NCI-H1930 (cell line): ENCODE results near the gene MRFAP1.
"Not testable (repeated sequence)": the region's sequence is repeated elsewhere in the genome, so short reads cannot be mapped to it uniquely, and the experiment has no call there.

Experiments
- DNase-seq, 2 experiments: peaks; one replicate each; lab custom pipeline; 2025; lab: John Stamatoyannopoulos, UW

The MRFAP1 gene

DNA sequence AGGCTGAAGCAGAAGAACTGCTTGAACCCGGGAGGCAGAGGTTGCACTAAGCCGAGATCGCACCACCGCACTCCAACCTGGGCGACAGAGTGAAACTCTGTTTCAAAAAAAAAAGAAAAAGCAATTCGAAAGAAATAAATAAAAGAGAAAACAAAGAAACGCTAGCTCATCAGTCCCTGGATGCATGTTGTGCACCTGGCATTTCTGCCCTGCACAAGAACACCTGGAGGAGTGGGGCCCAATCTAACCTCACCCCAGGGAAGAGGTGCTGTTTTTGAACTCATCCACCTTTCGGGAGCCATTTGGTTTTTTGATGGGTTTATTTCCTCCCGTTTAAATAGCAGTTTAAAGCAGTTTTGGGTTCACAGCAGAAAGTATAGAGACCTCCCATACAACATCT, 5.7 kb upstream of the MRFAP1 start:
- DNase-seq: no peak

DNA sequence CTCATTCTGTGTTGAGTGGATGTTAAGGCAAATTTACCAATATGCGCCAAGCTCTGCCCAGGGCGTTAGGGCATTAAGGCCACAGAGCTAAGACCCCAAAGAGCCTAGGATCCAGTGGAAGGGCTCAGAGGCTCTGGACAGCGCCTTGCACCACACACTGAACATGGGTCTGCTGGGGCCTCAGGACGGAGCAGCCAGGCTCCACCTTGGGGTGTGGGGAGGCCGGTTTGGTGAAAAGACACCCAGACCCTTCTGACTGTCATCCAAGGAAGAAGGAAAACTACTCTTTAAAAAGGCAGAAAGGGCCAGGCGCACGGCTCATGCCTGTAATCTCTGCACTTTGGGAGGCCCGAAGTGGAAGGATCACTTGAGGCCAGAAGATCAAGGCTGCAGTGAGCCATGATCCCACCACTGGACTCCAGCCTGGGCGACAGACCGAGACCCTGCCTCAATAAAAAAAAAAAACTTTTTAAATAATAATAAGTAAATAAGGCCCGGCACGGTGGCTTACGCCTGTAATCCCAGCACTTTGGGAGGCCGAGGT, 1.3 kb upstream of the MRFAP1 start:
- DNase-seq: no peak

DNA sequence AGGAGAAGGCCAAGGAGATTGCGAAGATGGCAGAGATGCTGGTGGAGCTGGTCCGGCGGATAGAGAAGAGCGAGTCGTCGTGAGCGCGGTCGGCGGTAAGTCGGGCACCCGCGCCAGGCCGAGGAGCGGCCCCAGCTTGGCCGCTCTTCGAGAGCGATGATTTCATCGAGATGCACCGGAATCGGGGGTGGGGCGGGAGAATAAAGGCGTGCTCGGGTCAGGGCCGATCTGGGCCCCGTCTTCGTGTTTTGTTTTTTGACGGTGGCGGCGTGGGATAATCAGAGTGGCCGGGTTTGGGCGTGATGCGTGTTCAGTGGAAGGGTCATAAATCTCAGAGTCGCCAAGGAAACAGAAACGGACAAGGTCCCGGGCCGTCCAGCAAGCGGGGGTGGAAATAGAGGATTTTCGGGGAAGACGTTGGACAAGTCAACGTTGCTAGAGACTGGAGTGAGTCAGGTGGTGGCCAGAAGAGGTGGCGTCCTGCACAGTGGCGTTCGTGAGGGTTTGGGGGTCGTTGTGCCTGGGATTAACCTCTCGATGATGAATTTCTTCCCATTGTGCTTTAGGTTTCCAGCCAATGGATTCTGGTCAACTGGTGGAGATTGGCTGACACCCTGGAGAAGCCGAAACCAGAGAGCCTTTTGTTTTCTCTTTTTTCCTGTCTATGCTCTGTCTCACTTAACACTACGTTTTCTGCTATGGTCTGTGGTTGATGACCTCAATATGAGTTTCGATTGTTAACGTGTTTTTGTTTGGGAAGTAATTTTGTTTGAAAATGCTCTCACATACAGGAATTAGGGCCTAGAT, 882 bp downstream of the MRFAP1 start:
- DNase-seq: no peak

DNA sequence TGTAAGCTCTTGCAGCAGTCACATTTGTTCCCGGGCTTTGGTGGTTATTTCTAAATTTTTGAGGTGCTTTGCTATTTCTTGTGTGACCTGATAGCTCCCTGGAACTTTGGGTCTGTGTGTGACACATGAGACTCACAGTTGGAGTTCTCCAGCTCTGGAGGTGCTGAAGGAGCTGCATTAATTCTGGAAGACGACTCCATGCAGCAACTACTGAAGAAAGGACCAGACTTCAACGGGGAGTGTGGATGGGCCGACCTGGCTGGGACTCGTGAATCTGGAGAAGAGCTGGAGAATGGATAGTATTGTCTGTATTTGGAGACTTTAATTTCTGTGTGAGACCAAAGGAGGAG, 1.5 kb downstream of the MRFAP1 start:
- DNase-seq: no peak

DNA sequence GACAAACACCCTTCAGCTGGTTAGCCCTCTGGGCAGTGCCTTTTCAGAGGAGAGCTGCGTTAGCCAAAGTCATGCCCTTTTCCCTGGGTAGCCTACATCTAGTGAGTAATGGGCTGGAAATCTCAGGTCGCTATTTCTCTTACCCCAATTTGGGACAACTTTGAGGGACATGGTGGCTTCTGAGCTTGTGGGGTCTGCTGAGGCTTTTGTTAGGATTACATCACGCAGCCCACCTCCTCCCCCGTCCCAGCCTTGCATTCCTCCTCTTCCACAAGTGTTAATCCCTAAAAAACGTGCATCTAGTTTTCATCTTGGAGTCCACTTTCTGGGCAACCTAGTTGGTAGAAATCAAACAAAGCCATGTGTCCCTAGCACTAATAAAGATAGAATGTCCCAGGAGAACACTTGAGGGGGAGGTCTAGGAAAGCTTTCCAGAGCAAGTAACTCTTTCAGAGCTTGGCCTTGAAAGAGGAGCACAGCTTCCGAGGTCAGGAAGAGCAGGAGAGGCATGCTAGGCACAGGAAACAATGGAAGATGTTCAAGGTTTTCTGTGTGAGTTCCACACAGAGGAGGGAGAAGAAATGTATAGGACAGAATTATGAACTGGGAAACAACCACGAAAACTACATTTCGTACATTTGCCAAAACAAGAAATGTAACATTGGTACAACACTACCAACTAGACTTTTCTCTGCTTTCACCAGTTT, 2.8 kb downstream of the MRFAP1 start:
- DNase-seq: no peak

DNA sequence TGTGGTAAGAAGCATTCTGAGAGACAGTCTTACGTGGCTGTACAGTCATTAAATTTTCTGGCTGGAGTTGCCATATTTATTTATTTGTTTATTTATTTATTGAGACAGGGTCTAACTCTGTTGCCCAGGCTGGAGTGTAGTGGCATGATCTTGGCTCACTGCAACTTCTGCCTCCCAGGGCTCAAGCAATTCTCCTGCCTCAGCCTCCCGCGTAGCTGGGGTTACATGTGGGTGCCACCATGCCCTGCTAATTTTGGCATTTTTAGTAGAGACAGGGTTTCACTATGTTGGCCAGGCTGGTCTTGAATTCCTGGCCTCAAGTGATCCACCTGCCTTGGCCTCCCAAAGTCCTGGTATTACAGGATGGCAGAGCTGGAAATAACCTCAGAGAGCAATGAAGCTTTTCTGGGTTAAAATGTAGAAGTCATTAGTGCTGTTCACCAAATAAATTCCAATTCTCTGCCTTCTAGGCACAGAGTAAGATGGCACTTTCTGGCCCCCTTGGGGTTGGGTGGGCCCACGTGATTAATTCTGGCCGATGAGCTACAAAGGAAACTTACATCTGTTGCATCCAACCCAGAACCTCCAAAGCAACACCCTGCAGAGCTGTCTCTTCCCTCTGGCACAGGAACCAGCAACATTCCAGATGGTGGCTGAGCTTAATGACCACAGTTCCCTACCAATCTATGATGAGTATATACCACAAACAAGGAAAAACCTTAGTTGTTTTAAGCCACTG, 4.5 kb downstream of the MRFAP1 start:
- no peak for DNase-seq

DNA sequence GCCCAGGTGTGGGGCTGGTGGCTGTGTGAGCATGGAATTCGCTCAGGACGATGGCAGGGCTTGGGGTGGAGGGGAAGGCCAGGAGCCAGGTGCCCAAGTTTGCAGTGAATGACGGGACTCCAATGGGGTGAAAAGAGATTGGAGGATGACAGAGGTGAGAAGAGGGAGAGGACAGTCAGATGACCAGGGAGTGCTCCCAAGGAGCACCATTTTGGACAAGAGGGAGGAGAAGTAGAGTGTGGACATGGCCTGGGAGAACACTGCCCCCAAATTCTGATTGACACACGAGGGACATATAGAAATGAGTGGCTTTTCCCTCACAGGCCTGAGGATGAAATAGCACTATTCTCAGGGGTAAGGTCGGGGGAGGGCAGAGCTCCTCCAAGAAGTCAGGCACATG, 6.7 kb downstream of the MRFAP1 start:
- DNase-seq: no peak

DNA sequence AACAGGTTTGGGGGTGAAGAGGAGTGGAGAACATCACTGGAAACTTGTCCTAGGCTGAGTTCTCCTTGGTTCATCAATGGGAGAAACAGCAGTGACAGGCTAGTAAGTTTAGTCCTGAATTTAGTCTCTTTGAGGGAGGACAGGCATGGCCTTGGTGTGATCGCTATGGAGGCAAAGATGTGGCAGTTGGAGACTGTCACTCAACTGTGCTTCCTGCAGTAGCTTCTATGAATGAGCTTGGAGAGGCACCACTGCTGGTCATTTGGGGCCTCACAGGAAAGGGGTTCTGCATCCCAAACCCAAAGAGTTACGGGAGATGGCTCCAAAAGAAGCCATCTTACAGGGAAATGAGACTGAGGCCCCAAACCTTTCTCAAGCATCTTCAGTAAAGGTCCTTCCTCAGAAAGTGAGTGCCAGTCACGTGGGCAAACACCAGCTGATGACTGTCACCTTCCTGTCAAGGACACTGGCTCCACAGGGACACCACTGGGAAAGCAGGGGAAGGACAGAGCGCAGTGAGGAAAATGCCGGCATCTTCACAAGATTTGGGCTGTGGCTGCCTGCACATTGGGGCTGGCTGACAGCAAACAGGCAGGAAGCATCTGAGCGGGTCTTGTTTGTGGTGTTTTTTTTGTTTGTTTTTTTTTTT, 7.2 kb downstream of the MRFAP1 start:
- no peak for DNase-seq

DNA sequence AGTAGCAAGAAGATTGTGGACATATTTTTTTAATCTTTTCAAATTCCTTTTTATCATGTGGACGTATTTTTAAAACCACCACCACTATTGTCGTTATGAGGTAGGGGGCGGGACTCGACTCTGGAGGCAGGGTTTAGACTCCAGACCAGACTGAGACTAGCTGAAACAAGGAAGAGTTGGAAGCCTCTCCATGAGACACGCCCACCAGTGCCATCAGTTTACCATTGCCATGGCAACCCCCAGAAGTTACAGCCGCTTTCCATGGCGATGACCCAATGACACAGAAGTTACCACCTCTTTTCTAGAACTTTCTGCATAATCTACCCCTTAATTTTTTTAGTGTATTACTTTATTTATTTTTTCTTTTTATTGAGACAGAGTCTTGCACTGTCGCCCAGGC, 8.7 kb downstream of the MRFAP1 start:
- DNase-seq: no peak

DNA sequence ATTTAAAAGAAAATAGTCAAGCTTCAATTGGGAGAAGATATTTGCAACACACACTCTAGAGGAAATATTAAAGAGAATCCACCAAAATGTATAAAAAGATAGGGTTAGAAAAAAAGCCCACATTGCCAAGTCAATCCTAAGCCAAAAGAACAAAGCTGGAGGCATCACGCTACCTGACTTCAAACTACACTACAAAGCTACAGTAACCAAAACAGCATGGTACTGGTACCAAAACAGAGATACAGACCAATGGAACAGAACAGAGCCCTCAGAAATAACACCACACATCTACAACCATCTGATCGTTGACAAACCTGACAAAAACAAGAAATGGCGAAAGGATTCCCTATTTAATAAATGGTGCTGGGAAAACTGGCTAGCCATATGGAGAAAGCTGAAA, 13.7 kb downstream of the MRFAP1 start:
- DNase-seq: not testable (repeated sequence)

DNA sequence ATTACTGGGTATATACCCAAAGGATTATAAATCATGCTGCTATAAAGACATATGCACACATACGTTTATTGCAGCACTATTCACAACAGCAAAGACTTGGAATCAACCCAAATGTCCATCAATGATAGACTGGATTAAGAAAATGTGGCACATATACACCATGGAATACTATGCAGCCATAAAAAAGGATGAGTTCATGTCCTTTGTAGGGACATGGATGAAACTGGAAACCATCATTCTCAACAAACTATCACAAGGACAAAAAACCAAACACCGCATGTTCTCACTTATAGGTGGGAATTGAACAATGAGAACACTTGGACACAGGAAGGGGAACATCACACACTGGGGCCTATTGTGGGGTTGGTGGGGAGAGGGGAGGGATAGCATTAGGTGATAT, 14.8 kb downstream of the MRFAP1 start:
- DNase-seq: not testable (repeated sequence)

DNA sequence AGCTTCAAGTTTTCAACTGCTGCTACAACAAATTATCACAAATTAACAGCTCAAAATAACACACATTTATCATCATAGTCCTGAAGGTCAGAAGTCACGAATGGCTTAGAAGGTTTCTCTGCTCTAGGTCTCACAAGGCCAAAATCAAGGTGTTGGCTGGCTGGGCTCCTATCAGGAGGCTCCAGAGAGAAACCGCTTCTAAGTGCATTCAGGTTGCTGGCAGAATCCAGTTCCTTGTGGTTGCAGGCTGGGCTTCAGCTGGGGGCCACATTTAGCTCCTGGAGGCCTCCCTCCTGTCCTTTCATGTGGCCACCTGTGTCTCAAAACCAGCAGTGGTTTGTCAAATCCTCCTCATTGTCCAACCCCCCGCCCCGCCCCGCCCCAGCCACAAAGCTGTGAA, 15.4 kb downstream of the MRFAP1 start:
- DNase-seq: no peak

DNA sequence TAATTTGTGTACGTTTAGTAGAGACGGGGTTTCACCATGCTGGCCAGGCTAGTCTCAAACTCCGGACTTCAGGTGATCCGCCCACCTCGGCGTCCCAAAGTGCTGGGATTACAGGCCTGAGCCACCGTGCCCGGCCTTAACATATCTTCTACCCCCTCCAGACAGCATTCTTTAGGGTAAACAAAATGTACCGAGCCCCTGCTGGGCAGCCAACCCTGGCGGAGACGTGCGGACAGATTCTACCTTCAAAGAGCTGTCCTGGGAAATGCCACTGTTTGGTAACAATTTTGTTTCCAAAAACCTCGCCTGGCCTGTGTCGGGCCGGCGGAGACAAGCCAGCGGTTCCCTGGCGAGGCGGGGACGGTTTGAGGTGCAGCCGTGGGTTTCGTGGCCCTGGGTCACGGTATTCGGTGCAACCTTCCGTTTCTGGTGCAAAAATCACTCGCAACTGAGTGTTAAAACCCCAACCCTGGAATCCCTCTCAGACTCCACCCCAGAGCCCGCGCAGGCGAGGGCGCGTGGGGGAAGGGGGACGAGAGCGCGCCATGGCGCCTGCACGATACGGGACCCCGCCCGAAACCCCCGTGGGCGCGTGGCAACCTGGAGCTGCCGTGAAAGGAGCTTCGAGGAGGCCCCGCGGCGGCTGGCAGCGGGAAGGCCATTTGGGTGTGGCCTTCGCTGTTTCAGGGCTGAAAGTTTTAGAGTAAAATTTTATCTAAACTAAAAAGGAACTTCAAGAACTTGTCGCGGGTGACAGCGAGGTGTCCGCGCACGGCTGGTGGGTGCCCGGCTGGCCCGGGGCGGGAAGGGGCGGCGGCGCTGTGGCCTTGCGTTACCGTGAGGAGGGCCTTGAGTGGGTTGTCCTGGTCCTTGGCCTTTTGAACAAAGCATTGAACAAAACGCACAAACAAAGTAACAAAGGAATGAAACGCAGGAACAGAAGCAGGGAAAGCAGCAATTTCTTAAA, 17.0 kb downstream of the MRFAP1 start:
- no peak for DNase-seq

DNA sequence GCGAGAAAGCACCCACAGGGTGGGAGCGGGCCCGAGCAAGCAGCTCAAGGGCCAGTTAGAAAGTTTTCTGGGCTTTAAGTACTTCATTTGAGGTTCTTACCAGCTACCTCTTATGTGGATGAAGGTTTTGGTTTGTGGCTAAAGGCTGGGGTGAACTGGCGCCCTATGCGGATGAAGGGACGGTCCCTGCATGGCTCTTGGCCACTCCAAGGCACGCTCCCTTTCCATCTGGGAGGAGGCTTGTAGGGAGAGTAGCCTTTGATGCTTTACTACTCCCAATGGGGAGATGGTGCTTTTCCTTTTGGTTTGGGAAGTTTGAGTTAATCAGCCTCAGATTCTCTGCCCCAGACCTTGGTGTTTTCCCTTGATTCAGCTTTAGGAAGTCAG, 17.7 kb downstream of the MRFAP1 start:
- no peak for DNase-seq

DNA sequence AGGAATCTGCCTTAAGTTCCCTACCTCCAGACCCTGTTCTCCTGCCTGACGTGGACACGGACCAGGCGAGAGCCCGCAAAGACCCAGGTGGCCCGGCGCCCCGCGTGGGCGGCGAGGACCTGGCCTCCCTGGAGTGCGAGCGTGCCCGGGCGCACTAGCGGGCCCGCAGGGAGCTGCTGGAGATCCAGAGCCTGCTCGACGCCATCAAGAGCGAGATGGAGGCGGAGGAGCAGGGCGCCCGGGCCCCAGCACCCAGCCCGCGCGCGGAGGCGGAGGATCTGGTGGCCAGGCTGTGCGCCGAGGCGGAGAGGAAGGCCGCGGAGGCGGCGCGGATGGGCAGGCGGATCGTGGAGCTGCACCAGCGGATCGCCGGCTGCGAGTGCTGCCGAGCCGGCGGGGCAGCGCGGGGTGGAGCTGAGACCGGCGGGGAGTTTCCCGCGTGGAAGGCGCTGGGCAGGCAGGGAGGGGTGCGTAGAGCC, 18.2 kb downstream of the MRFAP1 start:
- DNase-seq: no peak

DNA sequence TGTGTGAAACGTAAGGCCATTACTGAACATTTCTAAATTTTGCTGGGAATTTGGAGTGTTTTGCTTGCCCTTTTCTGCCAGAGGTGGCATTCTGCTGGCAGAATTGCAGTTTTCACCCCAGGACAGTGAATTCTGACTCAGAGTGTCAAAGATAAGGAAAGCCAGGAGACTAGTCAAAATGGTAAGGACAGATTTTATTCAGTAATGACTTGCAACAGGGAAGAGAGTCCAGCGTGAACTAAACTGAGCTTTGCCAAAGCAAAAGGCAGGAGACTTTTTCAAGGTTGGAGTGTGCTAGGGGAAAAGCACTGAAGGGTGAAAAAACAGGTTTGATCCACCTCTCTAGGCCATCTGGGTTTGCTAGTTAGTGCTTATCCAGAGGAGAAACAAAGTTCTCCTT, 19.4 kb downstream of the MRFAP1 start:
- no peak for DNase-seq

DNA sequence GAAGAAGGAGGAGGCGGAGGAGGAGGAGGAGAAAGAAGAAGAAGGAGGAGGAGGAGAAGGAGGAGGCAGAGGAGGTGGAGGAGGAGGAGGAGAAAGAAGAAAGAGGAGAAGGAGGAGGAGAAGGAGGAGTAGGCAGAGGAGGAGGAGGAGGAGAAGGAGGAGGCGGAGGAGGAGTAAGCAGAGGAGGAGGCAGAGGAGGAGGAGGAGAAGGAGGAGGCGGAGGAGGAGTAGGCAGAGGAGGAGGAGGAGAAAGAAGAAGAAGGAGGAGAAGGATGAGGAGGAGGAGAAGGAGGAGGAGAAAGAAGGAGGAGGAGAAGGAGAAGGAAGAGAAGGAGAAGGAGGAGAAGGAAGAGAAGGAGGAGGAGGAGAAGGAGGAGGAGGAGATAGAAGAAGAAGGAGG, 19.9 kb downstream of the MRFAP1 start:
- no peak for DNase-seq

DNA sequence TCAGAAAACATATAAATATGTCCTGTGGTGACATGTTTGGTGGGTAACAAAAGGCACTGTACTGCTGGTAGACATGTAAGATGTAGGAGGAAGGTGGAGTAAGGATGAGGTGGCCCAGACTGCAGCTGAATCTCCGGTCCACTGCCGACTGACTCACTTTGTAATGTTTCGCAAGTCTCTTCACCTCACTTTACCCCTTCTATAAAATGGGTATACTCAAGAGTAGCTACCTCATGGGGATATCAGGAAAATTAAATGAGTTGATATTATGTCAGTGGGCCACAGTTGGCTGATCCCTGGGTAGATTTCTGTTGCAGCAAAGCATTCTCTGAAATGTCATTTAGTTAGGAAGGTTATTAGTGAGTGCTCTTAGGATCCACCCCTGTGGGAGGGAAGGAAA, 22.1 kb downstream of the MRFAP1 start:
- no peak for DNase-seq

DNA sequence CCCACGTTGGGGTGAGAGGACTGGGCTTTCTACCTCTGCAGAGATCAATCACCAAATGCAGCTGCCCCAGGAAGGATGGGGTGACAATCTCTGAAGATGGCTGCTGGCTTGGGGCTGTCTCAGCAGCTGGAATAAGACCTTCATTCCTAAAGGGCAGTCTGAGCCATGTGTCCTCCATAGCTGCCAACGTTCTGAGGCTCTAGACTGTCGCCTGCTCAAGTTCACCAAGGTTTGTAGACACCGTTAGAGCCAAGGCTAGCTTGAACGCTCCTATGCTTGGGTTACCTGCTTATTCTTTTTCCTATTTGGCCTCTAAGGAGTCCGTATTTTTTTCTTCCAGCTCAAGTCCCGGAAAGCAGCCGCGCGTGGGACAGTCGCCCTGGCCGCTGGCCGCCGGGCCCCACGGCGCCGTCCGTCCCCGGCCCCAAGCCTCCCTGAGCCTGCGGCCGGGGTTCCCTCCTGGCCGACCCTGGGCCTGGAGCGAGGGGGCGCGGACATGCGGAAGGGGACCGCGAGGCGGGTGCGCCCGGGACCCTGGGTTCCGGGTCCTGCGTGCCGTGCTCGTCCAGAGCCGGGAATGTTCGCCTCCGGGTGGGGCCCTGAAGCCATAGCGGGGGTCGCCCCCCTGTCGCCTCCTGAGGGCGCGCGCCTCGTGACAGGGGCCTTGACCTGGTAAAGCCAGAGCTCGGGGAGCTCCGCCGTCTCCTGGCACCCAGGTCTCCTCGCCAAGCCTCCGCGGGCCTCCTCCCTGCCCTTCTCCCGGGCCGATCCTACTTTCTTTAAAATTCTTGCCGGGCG, 23.3 kb downstream of the MRFAP1 start:
- no peak for DNase-seq

DNA sequence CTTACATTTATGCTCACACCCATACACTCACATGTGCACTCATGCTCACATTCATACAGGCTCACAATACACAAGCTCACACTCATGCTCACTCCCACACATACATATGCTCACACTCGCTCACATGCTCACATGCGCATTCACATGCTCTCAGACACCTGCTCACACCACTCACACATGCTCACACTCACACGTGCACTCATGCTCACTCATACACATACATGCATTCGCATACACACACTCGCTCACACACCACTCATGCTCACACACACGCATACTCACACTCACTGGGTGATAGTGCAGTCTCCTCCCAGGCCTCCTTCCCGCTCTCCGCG, 24.8 kb downstream of the MRFAP1 start:
- no peak for DNase-seq
